ENCODE measurements around the gene GIGYF2.
"Not testable (repeated sequence)": the region's sequence is repeated elsewhere in the genome, so short reads cannot be mapped to it uniquely, and the experiment has no call there.

GIGYF2 gene

DNA sequence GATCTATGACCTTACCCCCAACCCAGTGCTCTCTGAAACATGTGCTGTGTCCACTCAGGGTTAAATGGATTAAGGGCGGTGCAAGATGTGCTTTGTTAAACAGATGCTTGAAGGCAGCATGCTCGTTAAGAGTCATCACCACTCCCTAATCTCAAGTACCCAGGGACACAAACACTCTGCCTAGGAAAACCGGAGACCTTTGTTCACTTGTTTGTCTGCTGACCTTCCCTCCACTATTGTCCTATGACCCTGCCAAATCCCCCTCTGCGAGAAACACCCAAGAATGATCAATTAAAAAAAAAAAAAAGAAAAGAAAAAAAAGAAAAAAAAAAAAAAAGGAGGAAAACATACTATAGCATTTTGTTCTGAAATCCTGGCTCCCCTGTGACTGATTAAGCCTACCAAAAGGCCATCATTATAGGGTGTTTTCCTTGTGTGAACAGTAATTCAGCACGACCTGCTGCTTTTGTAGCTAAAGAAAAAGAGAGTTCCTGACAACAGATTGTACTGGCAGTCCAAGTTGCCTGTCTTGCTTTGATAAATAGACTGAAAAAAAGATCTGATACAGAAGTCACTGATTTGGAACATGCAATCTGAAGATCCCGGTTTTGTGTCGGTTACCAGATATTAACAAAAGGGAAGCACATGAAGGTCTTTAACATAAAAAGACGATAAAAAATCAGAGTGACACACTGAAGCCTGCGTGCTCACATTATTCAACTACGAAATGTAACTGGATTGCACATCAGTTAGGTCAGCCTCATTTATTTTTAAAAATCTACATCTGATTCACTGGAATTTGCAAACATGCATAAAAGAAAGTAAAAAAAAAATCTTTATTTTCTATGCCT lies 210.0 kb downstream of the GIGYF2 start:
- WGBS, 2 experiments (ENCODE audit: insufficient coverage in 2 of 2), result 89 to 93% methylated on average over 4 to 6 of the region's 10 CpGs
- H3K27ac ChIP-seq (ENCODE audit: low read depth, low read length, severe bottlenecking); H3K36me3 ChIP-seq (ENCODE audit: control insufficient read depth, insufficient read depth, low read length); H3K9me3 ChIP-seq (ENCODE audit: control insufficient read depth, low read length); H3K4me3 ChIP-seq (ENCODE audit: extremely low read depth, insufficient read depth, low read length, poor library complexity, severe bottlenecking); H3K4me1 ChIP-seq (ENCODE audit: control insufficient read depth, insufficient read depth, low read length, poor library complexity, severe bottlenecking): not testable (repeated sequence)

DNA sequence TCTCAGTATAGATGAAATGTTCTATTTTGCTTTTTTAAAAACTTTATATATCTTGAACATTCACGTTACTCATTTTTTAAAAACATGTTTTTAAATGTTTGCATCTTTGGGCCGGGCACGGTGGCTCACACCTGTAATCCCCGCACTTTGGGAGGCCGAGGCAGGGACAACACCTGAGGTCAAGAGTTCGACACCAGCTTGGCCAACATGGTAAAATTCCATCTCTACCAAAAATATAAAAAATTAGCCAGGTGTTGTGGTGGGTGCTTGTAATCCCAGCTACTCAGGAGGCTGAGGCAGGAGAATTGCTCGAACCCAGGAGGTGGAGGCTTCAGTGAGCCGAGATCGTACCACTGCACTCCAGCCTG lies 210.6 kb downstream of the GIGYF2 start:
- H3K4me3 ChIP-seq (ENCODE audit: extremely low read depth, insufficient read depth, low read length, poor library complexity, severe bottlenecking); H3K27ac ChIP-seq (ENCODE audit: low read depth, low read length, severe bottlenecking); H3K9me3 ChIP-seq (ENCODE audit: control insufficient read depth, low read length); H3K4me1 ChIP-seq (ENCODE audit: control insufficient read depth, insufficient read depth, low read length, poor library complexity, severe bottlenecking); H3K36me3 ChIP-seq (ENCODE audit: control insufficient read depth, insufficient read depth, low read length): not testable (repeated sequence)
- 96 to 100% methylated on average over 4 to 5 of the region's 9 CpGs for WGBS, 2 experiments (ENCODE audit: insufficient coverage in 2 of 2)

DNA sequence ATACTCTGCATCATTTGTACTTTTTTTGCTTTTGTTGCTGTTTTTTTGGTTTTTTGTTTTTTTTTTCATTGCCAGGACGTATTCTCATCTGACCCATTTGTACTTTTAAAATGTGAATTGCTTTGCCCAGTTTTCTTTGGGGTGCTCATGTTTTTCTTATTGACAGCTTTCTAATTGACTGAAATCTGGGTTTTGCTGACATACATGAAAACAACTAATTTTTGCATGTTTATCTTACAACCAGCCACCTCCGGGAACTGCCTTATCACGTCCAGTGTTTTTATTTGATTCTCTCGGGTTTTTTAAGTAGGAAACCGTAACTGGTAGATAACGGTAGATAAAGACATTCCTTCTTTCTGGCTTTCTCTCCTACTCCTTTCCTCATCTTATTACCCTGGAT lies 211.6 kb downstream of the GIGYF2 start:
- no peaks in the 10 kb centered on the region for H3K4me1 ChIP-seq (ENCODE audit: control insufficient read depth, insufficient read depth, low read length, poor library complexity, severe bottlenecking)
- peaks cover 5% of the 10 kb centered on the region for H3K9me3 ChIP-seq (ENCODE audit: control insufficient read depth, low read length)
- H3K27ac ChIP-seq (ENCODE audit: low read depth, low read length, severe bottlenecking), result no peak overlapping the region
- 87 to 90% methylated on average over 3 to 6 of the region's 6 CpGs for WGBS, 2 experiments (ENCODE audit: insufficient coverage in 2 of 2)
- no peak overlapping the region for H3K4me3 ChIP-seq (ENCODE audit: extremely low read depth, insufficient read depth, low read length, poor library complexity, severe bottlenecking)
- no peaks in the 10 kb centered on the region for H3K36me3 ChIP-seq (ENCODE audit: control insufficient read depth, insufficient read depth, low read length)

Data from mesodermal cell (in vitro differentiated cells).